K562 (cell line): ENCODE data around the gene UPF2. TPM values are rescaled to one million over a fixed set of nuclear protein-coding genes. Genes with fewer than 3 reads are reported as not detected.
A peak's percentile ranks its signal among the peaks of the same experiment; 100 is the strongest.

Source experiments
- EZH2 ChIP-seq: IDR thresholded peaks from 2 replicates; pipeline ENCODE4 v1.6.1; 2012; ENCODE audit warnings: low read depth, mild to moderate bottlenecking, inconsistent platforms, low read length, borderline replicate concordance
- HNRNPUL1 ChIP-seq: fragments of 200-400 bp; formaldehyde crosslinking; IDR thresholded peaks from 2 replicates; pipeline ENCODE4 v1.6.1; 2017; ENCODE audit warnings: low read length
- KDM4B ChIP-seq, 2 experiments: fragments of 450-650 bp in 1 of 2; sonication (generic) in 1 of 2; IDR thresholded peaks; 2 replicates each; pipeline ENCODE4 v1.6.1; 2016 to 2017; ENCODE audit warnings: borderline replicate concordance in 2 of 2, antibody characterized with exemption in 1 of 2, low read depth in 1 of 2, mild to moderate bottlenecking in 1 of 2
- L3MBTL2 ChIP-seq: fragments of 450-650 bp; IDR thresholded peaks from 2 replicates; pipeline ENCODE4 v1.6.1; 2016; ENCODE audit warnings: mild to moderate bottlenecking, moderate library complexity
- NEUROD1 ChIP-seq: fragments of 150-350 bp; IDR thresholded peaks from 2 replicates; pipeline ENCODE4 v1.6.1; 2014; ENCODE audit warnings: borderline replicate concordance, low read length, low read depth; ENCODE audit not compliant: partially characterized antibody
- RBBP5 ChIP-seq: fragments of 200-600 bp; sonication (generic); IDR thresholded peaks from 2 replicates; pipeline ENCODE4 v1.6.1; 2012; ENCODE audit warnings: borderline replicate concordance, mild to moderate bottlenecking, low read length, control low read depth, inconsistent platforms; ENCODE audit not compliant: insufficient read depth, poor library complexity, severe bottlenecking
- SIN3A ChIP-seq, 2 experiments: fragments of 150-350 bp in 1 of 2; IDR thresholded peaks; 2 replicates each; pipeline ENCODE4 v1.6.1; 2011 to 2016; ENCODE audit warnings: borderline replicate concordance in 2 of 2, low read depth in 2 of 2, low read length in 2 of 2, mild to moderate bottlenecking in 2 of 2, moderate library complexity in 2 of 2; ENCODE audit not compliant: control insufficient read depth in 1 of 2
- SMAD3 ChIP-seq: fragments of 450-650 bp; formaldehyde crosslinking; conservative IDR thresholded peaks from 2 replicates; pipeline ENCODE4 v1.4.0; 2020; ENCODE audit warnings: mild to moderate bottlenecking
- ZNF551 ChIP-seq: fragments of 250-450 bp; sonication (Bioruptor Pico); IDR thresholded peaks from 2 replicates; pipeline ENCODE4 v1.5.0; 2021; ENCODE audit warnings: mild to moderate bottlenecking, moderate library complexity
- ZNF644 ChIP-seq: fragments of 200-800 bp; sonication (Bioruptor generic); IDR thresholded peaks from 2 replicates; pipeline ENCODE4 v1.6.1; 2016; ENCODE audit warnings: low read depth, missing genetic modification characterization, missing compliant biosample characterization
- polyA plus RNA-seq, 8 experiments: library from polyadenylated mRNA; depleted of rRNA in 4 of 8; stranded (reverse) in 5 of 8; unstranded in 3 of 8; fragments of >200 nt; fragmentation: Nextera tagmentation in 2 of 8; fragmentation: Illumina TruSeq in 1 of 8; extraction: Ambion mirVana in 2 of 8; extraction: Trizol in 1 of 8; gene quantifications; 2 replicates each; pipeline versions ENCODE4 v1.2.1 to v1.2.3, GENCODE V29; 2011 to 2014; ENCODE audit warnings: inconsistent platforms in 1 of 8, missing spikeins in 1 of 8
- total RNA-seq, 7 experiments: library from RNA; depleted of rRNA in 6 of 7; stranded (reverse); fragments of >200 nt in 6 of 7; fragmentation: Illumina TruSeq in 2 of 7; extraction: Trizol in 2 of 7; gene quantifications; 2 replicates each; pipeline versions ENCODE4 v1.2.1 to v1.2.3, GENCODE V29; 2011 to 2021; ENCODE audit warnings: low replicate concordance in 1 of 7
- TF ChIP-seq, protein P1 (sequence below): fragments of 150-350 bp; IDR thresholded peaks from 2 replicates; pipeline ENCODE4 v1.6.1; 2014; ENCODE audit warnings: low read depth, mild to moderate bottlenecking, low read length, borderline replicate concordance
- TF ChIP-seq, protein P2 (sequence below): sonication (generic); formaldehyde crosslinking; IDR thresholded peaks from 2 replicates; pipeline ENCODE4 v1.8.0; 2023; ENCODE audit warnings: missing genetic modification reagents, mild to moderate bottlenecking, borderline replicate concordance
- TF ChIP-seq, protein P3 (sequence below): sonication (generic); formaldehyde crosslinking; IDR thresholded peaks from 2 replicates; pipeline ENCODE4 v1.8.1; 2023; ENCODE audit warnings: mild to moderate bottlenecking, missing genetic modification reagents

Gene UPF2
- total and polyA plus RNA-seq, 9 of the 15 experiments (the other 6 are each of a cell fraction or from before 2014, with no cell fraction given), result 13.9 to 37.7 (median 23.7) TPM

DNA sequence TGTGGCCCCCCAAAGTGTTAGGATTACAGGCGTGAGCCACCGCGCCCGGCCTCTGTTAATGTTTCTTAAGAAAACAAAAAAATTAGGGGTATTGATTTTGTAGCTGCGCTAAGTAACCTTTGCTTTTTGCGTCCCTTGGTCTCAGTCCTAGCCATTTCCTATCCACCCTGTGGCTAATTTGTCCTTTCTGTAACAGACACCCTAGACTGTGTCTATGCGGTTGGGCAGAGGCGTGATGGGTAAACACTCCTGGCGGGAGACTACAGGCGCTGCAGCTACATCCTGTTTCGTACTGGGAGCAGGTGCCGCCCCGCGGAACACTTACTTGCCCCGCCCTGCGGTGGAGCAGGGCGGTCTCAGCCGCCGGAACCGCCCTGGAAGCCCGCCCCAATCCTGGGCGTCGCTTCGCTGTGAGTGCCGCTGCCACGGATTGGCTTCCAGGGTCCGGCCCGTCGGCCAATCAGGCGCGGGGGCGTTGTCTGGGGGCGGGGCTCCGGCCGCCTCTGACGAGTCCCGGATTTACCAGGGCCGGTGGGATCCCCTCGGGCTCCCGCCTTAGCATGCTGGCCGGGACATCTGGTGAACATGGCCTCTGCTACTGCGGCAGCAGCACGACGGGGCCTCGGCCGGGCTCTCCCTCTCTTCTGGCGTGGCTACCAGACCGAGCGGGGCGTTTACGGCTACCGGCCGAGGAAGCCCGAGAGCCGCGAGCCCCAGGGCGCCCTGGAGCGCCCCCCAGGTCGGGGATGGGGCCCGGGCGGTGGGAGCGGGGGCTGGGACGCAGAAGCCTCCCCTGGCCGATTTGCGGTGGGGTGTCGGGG is 26.1 kb upstream of the UPF2 start, which contains the start of gene DHTKD1 (continued):
- TF ChIP-seq, protein P1, sequence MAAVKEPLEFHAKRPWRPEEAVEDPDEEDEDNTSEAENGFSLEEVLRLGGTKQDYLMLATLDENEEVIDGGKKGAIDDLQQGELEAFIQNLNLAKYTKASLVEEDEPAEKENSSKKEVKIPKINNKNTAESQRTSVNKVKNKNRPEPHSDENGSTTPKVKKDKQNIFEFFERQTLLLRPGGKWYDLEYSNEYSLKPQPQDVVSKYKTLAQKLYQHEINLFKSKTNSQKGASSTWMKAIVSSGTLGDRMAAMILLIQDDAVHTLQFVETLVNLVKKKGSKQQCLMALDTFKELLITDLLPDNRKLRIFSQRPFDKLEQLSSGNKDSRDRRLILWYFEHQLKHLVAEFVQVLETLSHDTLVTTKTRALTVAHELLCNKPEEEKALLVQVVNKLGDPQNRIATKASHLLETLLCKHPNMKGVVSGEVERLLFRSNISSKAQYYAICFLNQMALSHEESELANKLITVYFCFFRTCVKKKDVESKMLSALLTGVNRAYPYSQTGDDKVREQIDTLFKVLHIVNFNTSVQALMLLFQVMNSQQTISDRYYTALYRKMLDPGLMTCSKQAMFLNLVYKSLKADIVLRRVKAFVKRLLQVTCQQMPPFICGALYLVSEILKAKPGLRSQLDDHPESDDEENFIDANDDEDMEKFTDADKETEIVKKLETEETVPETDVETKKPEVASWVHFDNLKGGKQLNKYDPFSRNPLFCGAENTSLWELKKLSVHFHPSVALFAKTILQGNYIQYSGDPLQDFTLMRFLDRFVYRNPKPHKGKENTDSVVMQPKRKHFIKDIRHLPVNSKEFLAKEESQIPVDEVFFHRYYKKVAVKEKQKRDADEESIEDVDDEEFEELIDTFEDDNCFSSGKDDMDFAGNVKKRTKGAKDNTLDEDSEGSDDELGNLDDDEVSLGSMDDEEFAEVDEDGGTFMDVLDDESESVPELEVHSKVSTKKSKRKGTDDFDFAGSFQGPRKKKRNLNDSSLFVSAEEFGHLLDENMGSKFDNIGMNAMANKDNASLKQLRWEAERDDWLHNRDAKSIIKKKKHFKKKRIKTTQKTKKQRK, result no peak
- no peak for TF ChIP-seq ZNF551 (CRISPR knock-in tag)
- TF ChIP-seq, protein P2, sequence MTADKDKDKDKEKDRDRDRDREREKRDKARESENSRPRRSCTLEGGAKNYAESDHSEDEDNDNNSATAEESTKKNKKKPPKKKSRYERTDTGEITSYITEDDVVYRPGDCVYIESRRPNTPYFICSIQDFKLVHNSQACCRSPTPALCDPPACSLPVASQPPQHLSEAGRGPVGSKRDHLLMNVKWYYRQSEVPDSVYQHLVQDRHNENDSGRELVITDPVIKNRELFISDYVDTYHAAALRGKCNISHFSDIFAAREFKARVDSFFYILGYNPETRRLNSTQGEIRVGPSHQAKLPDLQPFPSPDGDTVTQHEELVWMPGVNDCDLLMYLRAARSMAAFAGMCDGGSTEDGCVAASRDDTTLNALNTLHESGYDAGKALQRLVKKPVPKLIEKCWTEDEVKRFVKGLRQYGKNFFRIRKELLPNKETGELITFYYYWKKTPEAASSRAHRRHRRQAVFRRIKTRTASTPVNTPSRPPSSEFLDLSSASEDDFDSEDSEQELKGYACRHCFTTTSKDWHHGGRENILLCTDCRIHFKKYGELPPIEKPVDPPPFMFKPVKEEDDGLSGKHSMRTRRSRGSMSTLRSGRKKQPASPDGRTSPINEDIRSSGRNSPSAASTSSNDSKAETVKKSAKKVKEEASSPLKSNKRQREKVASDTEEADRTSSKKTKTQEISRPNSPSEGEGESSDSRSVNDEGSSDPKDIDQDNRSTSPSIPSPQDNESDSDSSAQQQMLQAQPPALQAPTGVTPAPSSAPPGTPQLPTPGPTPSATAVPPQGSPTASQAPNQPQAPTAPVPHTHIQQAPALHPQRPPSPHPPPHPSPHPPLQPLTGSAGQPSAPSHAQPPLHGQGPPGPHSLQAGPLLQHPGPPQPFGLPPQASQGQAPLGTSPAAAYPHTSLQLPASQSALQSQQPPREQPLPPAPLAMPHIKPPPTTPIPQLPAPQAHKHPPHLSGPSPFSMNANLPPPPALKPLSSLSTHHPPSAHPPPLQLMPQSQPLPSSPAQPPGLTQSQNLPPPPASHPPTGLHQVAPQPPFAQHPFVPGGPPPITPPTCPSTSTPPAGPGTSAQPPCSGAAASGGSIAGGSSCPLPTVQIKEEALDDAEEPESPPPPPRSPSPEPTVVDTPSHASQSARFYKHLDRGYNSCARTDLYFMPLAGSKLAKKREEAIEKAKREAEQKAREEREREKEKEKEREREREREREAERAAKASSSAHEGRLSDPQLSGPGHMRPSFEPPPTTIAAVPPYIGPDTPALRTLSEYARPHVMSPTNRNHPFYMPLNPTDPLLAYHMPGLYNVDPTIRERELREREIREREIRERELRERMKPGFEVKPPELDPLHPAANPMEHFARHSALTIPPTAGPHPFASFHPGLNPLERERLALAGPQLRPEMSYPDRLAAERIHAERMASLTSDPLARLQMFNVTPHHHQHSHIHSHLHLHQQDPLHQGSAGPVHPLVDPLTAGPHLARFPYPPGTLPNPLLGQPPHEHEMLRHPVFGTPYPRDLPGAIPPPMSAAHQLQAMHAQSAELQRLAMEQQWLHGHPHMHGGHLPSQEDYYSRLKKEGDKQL (CRISPR knock-in tag), result no peak
- TF ChIP-seq, protein P3, sequence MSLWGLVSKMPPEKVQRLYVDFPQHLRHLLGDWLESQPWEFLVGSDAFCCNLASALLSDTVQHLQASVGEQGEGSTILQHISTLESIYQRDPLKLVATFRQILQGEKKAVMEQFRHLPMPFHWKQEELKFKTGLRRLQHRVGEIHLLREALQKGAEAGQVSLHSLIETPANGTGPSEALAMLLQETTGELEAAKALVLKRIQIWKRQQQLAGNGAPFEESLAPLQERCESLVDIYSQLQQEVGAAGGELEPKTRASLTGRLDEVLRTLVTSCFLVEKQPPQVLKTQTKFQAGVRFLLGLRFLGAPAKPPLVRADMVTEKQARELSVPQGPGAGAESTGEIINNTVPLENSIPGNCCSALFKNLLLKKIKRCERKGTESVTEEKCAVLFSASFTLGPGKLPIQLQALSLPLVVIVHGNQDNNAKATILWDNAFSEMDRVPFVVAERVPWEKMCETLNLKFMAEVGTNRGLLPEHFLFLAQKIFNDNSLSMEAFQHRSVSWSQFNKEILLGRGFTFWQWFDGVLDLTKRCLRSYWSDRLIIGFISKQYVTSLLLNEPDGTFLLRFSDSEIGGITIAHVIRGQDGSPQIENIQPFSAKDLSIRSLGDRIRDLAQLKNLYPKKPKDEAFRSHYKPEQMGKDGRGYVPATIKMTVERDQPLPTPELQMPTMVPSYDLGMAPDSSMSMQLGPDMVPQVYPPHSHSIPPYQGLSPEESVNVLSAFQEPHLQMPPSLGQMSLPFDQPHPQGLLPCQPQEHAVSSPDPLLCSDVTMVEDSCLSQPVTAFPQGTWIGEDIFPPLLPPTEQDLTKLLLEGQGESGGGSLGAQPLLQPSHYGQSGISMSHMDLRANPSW (CRISPR knock-in tag), result no peak
- TF ChIP-seq RBBP5, result peak; percentile 68
- TF ChIP-seq SMAD3, result no peak
- TF ChIP-seq SIN3A (IDR thresholded peaks at IDR 0.05; ENCODE audit: borderline replicate concordance in 2 of 2, control insufficient read depth in 1 of 2, low read depth in 2 of 2, low read length in 2 of 2), result peak; percentile 19 to 79; a peak in 1 of 4 replicates
- peak; percentile 84 for TF ChIP-seq L3MBTL2
- no peak for TF ChIP-seq EZH2
- TF ChIP-seq HNRNPUL1, result no peak
- TF ChIP-seq NEUROD1, result no peak
- TF ChIP-seq ZNF644 (tag), result no peak
- no peak for TF ChIP-seq KDM4B (IDR thresholded peaks at IDR 0.05; ENCODE audit: borderline replicate concordance in 2 of 2, low read depth in 1 of 2)
